ENCODE results near the gene OR8D1.

DNA sequence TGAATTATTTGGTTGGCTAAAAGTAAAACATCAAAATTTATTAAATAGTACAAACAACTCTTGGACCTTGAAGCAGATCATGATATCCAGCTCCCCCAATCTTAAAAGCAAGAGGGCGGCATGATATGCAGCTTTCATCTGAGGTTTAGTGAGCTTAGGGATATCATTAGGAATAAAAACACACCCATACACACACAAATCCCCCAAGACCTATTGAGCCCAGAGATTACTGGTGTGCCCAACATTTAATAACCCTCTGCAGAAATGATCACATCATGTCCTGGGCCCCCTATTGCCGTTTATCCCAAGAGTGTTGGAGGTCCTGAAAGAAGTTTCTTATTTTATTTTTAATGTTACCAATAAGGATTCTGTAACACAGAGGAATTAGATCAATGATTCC, at the start of gene OR8D1:
- TF ChIP-seq, protein P1, sequence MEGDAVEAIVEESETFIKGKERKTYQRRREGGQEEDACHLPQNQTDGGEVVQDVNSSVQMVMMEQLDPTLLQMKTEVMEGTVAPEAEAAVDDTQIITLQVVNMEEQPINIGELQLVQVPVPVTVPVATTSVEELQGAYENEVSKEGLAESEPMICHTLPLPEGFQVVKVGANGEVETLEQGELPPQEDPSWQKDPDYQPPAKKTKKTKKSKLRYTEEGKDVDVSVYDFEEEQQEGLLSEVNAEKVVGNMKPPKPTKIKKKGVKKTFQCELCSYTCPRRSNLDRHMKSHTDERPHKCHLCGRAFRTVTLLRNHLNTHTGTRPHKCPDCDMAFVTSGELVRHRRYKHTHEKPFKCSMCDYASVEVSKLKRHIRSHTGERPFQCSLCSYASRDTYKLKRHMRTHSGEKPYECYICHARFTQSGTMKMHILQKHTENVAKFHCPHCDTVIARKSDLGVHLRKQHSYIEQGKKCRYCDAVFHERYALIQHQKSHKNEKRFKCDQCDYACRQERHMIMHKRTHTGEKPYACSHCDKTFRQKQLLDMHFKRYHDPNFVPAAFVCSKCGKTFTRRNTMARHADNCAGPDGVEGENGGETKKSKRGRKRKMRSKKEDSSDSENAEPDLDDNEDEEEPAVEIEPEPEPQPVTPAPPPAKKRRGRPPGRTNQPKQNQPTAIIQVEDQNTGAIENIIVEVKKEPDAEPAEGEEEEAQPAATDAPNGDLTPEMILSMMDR (conservative IDR thresholded peaks at IDR 0.05; ENCODE audit: low read depth, low read length), result no peak
- TF ChIP-seq EZH2 (IDR thresholded peaks at IDR 0.05; ENCODE audit: borderline replicate concordance, low read depth, low read length, poor library complexity, severe bottlenecking), result no peak
